Stimulated activated CD4-positive, alpha-beta T cell treated with anti-CD3 and anti-CD28 coated beads, Interleukin-15, amount 100 ng/mL, for 24 hours (primary cell): ENCODE measurements around the gene VPS33B.
"Not testable (repeated sequence)": the region's sequence is repeated elsewhere in the genome, so short reads cannot be mapped to it uniquely, and the experiment has no call there.

Source experiments
- DNase-seq: peaks from one replicate; pipeline ENCODE4 v3.0.0-alpha.2; 2020

VPS33B gene

GRCh38 chr15:91022075-91022831 lies at the start of gene VPS33B:
Gene VPS33B (minus strand): TSS chr15:91022594. CDS start chr15:91022249, 345 bp downstream.
- peak; percentile 87 for DNase-seq

GRCh38 chr15:91072161-91072560 lies 49.8 kb upstream of the VPS33B start:
- DNase-seq = no peak

GRCh38 chr15:91070872-91071271 lies 48.5 kb upstream of the VPS33B start:
- DNase-seq = no peak

GRCh38 chr15:91068966-91069365 lies 46.6 kb upstream of the VPS33B start:
- no peak for DNase-seq

GRCh38 chr15:91068436-91068835 lies 46.0 kb upstream of the VPS33B start:
- DNase-seq = no peak

GRCh38 chr15:91067036-91067435 lies 44.6 kb upstream of the VPS33B start:
- no peak for DNase-seq

- DNase-seq = no peak
These were observed 43.1 kb upstream of the VPS33B start for GRCh38 chr15:91065505-91065904.

- DNase-seq = no peak
These were observed 39.6 kb upstream of the VPS33B start for GRCh38 chr15:91061997-91062396.

- no peak for DNase-seq
These were observed 38.8 kb upstream of the VPS33B start for GRCh38 chr15:91061230-91061629.

- peak; percentile 54 for DNase-seq
These were observed 33.3 kb upstream of the VPS33B start for GRCh38 chr15:91055548-91056331.

GRCh38 chr15:91054816-91055215 lies 32.4 kb upstream of the VPS33B start:
- no peak for DNase-seq

GRCh38 chr15:91051248-91051647 lies 28.9 kb upstream of the VPS33B start:
- no peak for DNase-seq

- no peak for DNase-seq
These were observed 27.7 kb upstream of the VPS33B start for GRCh38 chr15:91050128-91050455.

GRCh38 chr15:91049378-91050127 lies 27.2 kb upstream of the VPS33B start:
- peak; percentile 60 for DNase-seq

GRCh38 chr15:91047545-91048199 lies 25.3 kb upstream of the VPS33B start:
- no peak for DNase-seq

GRCh38 chr15:91046056-91046455 lies 23.7 kb upstream of the VPS33B start:
- not testable (repeated sequence) for DNase-seq

- DNase-seq = no peak
These were observed 22.7 kb upstream of the VPS33B start for GRCh38 chr15:91045065-91045464.

- DNase-seq = no peak
These were observed 20.9 kb upstream of the VPS33B start for GRCh38 chr15:91043202-91043874.

- DNase-seq = no peak
These were observed 18.5 kb upstream of the VPS33B start for GRCh38 chr15:91040856-91041255.

GRCh38 chr15:91039996-91040395 lies 17.6 kb upstream of the VPS33B start:
- DNase-seq = no peak

- DNase-seq = peak; percentile 73
These were observed 10.8 kb upstream of the VPS33B start for GRCh38 chr15:91032919-91033803.
